HepG2 (cell line): Measurements from ENCODE around the gene FLAD1. TPM values are rescaled to one million over a fixed set of nuclear protein-coding genes. Genes with fewer than 3 reads are reported as not detected.
A peak's percentile ranks its signal among the peaks of the same experiment; 100 is the strongest.

Experiments
- AHR ChIP-seq: IDR thresholded peaks from 2 replicates; pipeline ENCODE4 v1.6.1; 2018; ENCODE audit warnings: missing genetic modification reagents, missing compliant biosample characterization
- KDM4B ChIP-seq: sonication (generic); formaldehyde crosslinking; IDR thresholded peaks from 2 replicates; pipeline ENCODE4 v1.4.0; 2020; ENCODE audit warnings: missing genetic modification reagents
- MAF1 ChIP-seq: sonication (generic); formaldehyde crosslinking; IDR thresholded peaks from 2 replicates; pipeline ENCODE4 v1.5.0; 2020; ENCODE audit warnings: missing genetic modification reagents, borderline replicate concordance
- POLR2G ChIP-seq: fragments of 200-400 bp; formaldehyde crosslinking; IDR thresholded peaks from 2 replicates; pipeline ENCODE4 v1.6.1; 2018; ENCODE audit warnings: mild to moderate bottlenecking, low read depth, low read length, moderate library complexity
- SIX1 ChIP-seq: sonication (generic); formaldehyde crosslinking; IDR thresholded peaks from 2 replicates; pipeline ENCODE4 v1.4.0; 2020; ENCODE audit warnings: missing genetic modification reagents, borderline replicate concordance
- ZMYM2 ChIP-seq: sonication (generic); formaldehyde crosslinking; IDR thresholded peaks from 2 replicates; pipeline ENCODE4 v1.8.0; 2022; ENCODE audit warnings: mild to moderate bottlenecking, missing genetic modification reagents
- ZNF235 ChIP-seq: sonication (generic); formaldehyde crosslinking; IDR thresholded peaks from 2 replicates; pipeline ENCODE4 v1.8.1; 2023; ENCODE audit warnings: mild to moderate bottlenecking, missing genetic modification reagents, borderline replicate concordance
- ZNF292 ChIP-seq: sonication (generic); formaldehyde crosslinking; IDR thresholded peaks from 2 replicates; pipeline ENCODE4 v1.8.1; 2022; ENCODE audit warnings: mild to moderate bottlenecking, low read depth, missing genetic modification reagents, borderline replicate concordance
- ZNF335 ChIP-seq: sonication (generic); formaldehyde crosslinking; IDR thresholded peaks from 2 replicates; pipeline ENCODE4 v1.4.0; 2020; ENCODE audit warnings: missing genetic modification reagents
- ZNF550 ChIP-seq: sonication (generic); formaldehyde crosslinking; IDR thresholded peaks from 2 replicates; pipeline ENCODE4 v1.4.0; 2020; ENCODE audit warnings: mild to moderate bottlenecking, missing genetic modification reagents, borderline replicate concordance
- ZNF766 ChIP-seq: sonication (generic); formaldehyde crosslinking; IDR thresholded peaks from 2 replicates; pipeline ENCODE4 v1.5.0; 2020; ENCODE audit warnings: missing genetic modification reagents, borderline replicate concordance
- polyA plus RNA-seq, 8 experiments: library from polyadenylated mRNA; depleted of rRNA in 3 of 8; stranded (reverse) in 7 of 8; unstranded in 1 of 8; fragments of >200 nt; fragmentation: Illumina TruSeq in 4 of 8; extraction: Trizol in 4 of 8; gene quantifications; 2 replicates each; pipeline versions ENCODE4 v1.2.1 to v1.2.3, GENCODE V29; 2011 to 2016; ENCODE audit warnings: low read depth in 4 of 8, missing spikeins in 1 of 8, mixed read lengths in 1 of 8; ENCODE audit not compliant: insufficient read depth in 1 of 8
- total RNA-seq, 5 experiments: library from RNA; depleted of rRNA; stranded (reverse); fragments of >200 nt; fragmentation: Illumina TruSeq; extraction: Trizol; gene quantifications; 2 replicates each; pipeline ENCODE4 v1.2.3, GENCODE V29; 2016; ENCODE audit warnings: low read depth in 1 of 5
- TF ChIP-seq, protein P1 (sequence below): sonication (generic); formaldehyde crosslinking; IDR thresholded peaks from 2 replicates; pipeline ENCODE4 v1.4.0; 2020; ENCODE audit warnings: missing genetic modification reagents
- TF ChIP-seq, protein P2 (sequence below): IDR thresholded peaks from 2 replicates; pipeline ENCODE4 v1.6.1; 2016; ENCODE audit warnings: low read depth, control low read depth
- TF ChIP-seq, protein P3 (sequence below), 2 experiments: sonication (generic) in 1 of 2; formaldehyde crosslinking in 1 of 2; IDR thresholded peaks; 2 replicates each; pipeline versions ENCODE4 v1.4.0 to v1.6.1; 2018 to 2020; ENCODE audit warnings: missing genetic modification reagents in 2 of 2, borderline replicate concordance in 1 of 2, low read depth in 1 of 2, mild to moderate bottlenecking in 1 of 2, missing biosample characterization in 1 of 2
- TF ChIP-seq, protein P4 (sequence below): sonication (generic); formaldehyde crosslinking; IDR thresholded peaks from 2 replicates; pipeline ENCODE4 v1.4.0; 2020; ENCODE audit warnings: mild to moderate bottlenecking, missing genetic modification reagents

Gene FLAD1
- total and polyA plus RNA-seq, 2 of the 13 experiments (the other 11 are each of a cell fraction or from before 2014, with no cell fraction given), result 25.9 to 32.8 TPM

DNA sequence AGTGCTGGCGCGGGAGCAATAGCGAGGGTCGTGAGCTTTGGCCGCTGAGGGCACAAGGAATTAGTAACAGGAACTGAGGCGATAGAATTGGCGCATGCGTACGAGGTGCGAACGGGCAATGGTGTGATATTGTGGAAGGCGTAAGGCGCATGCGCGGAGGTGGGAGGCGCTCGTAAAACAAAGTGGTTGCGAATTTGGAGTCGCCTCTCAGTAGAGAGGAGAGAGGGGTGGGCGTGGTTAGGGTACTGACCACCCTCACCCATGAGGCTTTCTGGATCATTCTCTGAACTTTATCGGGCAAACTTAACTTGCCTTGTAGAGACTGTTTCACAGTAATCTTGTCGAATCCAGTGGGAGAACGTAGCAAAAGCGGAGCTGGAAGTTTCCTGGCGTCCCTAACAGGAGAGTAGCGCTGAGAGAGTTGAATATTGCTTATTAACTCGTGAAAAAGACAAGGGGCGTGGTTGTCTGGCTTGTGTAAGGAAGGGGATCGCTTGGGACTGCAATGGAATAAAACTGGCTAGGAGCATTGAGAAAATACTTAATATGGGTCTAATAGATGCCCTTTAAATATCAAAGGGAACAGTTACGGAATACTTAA, 8.2 kb upstream of the FLAD1 start (continued):
- TF ChIP-seq KDM4B (CRISPR knock-in tag) (0 out of 2 replicates have a peak, but pooled peaks have one; percentile 1), AHR (CRISPR knock-in tag) (no peak; the same call in 1 of the 2 replicates), ZNF335 (CRISPR knock-in tag) (peak; percentile 63; the same call in 1 of the 2 replicates), ZMYM2 (CRISPR knock-in tag) (0 out of 2 replicates have a peak, but pooled peaks have one; percentile 23), ZNF550 (CRISPR knock-in tag) (no peak), SIX1 (CRISPR knock-in tag) (peak; percentile 9; the same call in 1 of the 2 replicates), ZNF235 (CRISPR knock-in tag) (no peak), POLR2G (peak; percentile 66), ZNF292 (CRISPR knock-in tag) (no peak), ZNF766 (CRISPR knock-in tag) (0 out of 2 replicates have a peak, but pooled peaks have one; percentile 14), MAF1 (CRISPR knock-in tag) (no peak)
- TF ChIP-seq, protein P1, sequence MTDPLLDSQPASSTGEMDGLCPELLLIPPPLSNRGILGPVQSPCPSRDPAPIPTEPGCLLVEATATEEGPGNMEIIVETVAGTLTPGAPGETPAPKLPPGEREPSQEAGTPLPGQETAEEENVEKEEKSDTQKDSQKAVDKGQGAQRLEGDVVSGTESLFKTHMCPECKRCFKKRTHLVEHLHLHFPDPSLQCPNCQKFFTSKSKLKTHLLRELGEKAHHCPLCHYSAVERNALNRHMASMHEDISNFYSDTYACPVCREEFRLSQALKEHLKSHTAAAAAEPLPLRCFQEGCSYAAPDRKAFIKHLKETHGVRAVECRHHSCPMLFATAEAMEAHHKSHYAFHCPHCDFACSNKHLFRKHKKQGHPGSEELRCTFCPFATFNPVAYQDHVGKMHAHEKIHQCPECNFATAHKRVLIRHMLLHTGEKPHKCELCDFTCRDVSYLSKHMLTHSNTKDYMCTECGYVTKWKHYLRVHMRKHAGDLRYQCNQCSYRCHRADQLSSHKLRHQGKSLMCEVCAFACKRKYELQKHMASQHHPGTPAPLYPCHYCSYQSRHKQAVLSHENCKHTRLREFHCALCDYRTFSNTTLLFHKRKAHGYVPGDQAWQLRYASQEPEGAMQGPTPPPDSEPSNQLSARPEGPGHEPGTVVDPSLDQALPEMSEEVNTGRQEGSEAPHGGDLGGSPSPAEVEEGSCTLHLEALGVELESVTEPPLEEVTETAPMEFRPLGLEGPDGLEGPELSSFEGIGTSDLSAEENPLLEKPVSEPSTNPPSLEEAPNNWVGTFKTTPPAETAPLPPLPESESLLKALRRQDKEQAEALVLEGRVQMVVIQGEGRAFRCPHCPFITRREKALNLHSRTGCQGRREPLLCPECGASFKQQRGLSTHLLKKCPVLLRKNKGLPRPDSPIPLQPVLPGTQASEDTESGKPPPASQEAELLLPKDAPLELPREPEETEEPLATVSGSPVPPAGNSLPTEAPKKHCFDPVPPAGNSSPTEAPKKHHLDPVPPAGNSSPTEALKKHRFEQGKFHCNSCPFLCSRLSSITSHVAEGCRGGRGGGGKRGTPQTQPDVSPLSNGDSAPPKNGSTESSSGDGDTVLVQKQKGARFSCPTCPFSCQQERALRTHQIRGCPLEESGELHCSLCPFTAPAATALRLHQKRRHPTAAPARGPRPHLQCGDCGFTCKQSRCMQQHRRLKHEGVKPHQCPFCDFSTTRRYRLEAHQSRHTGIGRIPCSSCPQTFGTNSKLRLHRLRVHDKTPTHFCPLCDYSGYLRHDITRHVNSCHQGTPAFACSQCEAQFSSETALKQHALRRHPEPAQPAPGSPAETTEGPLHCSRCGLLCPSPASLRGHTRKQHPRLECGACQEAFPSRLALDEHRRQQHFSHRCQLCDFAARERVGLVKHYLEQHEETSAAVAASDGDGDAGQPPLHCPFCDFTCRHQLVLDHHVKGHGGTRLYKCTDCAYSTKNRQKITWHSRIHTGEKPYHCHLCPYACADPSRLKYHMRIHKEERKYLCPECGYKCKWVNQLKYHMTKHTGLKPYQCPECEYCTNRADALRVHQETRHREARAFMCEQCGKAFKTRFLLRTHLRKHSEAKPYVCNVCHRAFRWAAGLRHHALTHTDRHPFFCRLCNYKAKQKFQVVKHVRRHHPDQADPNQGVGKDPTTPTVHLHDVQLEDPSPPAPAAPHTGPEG, result no peak
- TF ChIP-seq, protein P2, sequence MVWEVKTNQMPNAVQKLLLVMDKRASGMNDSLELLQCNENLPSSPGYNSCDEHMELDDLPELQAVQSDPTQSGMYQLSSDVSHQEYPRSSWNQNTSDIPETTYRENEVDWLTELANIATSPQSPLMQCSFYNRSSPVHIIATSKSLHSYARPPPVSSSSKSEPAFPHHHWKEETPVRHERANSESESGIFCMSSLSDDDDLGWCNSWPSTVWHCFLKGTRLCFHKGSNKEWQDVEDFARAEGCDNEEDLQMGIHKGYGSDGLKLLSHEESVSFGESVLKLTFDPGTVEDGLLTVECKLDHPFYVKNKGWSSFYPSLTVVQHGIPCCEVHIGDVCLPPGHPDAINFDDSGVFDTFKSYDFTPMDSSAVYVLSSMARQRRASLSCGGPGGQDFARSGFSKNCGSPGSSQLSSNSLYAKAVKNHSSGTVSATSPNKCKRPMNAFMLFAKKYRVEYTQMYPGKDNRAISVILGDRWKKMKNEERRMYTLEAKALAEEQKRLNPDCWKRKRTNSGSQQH, result no peak
- TF ChIP-seq, protein P3, sequence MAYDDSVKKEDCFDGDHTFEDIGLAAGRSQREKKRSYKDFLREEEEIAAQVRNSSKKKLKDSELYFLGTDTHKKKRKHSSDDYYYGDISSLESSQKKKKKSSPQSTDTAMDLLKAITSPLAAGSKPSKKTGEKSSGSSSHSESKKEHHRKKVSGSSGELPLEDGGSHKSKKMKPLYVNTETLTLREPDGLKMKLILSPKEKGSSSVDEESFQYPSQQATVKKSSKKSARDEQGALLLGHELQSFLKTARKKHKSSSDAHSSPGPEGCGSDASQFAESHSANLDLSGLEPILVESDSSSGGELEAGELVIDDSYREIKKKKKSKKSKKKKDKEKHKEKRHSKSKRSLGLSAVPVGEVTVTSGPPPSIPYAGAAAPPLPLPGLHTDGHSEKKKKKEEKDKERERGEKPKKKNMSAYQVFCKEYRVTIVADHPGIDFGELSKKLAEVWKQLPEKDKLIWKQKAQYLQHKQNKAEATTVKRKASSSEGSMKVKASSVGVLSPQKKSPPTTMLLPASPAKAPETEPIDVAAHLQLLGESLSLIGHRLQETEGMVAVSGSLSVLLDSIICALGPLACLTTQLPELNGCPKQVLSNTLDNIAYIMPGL (CRISPR knock-in tag; IDR thresholded peaks at IDR 0.05; ENCODE audit: borderline replicate concordance in 1 of 2, low read depth in 1 of 2), result peak in 1 of 2 experiments; percentile 20; a peak in 1 of 4 replicates
- TF ChIP-seq, protein P4, sequence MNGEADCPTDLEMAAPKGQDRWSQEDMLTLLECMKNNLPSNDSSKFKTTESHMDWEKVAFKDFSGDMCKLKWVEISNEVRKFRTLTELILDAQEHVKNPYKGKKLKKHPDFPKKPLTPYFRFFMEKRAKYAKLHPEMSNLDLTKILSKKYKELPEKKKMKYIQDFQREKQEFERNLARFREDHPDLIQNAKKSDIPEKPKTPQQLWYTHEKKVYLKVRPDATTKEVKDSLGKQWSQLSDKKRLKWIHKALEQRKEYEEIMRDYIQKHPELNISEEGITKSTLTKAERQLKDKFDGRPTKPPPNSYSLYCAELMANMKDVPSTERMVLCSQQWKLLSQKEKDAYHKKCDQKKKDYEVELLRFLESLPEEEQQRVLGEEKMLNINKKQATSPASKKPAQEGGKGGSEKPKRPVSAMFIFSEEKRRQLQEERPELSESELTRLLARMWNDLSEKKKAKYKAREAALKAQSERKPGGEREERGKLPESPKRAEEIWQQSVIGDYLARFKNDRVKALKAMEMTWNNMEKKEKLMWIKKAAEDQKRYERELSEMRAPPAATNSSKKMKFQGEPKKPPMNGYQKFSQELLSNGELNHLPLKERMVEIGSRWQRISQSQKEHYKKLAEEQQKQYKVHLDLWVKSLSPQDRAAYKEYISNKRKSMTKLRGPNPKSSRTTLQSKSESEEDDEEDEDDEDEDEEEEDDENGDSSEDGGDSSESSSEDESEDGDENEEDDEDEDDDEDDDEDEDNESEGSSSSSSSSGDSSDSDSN, result no peak
